Glomerular endothelial cell (primary cell): ENCODE data around the gene TDRD12. TPM values are rescaled to one million over a fixed set of nuclear protein-coding genes. Genes with fewer than 3 reads are reported as not detected.
A peak's percentile ranks its signal among the peaks of the same experiment; 100 is the strongest.

Experiments used
- DNase-seq: peaks from one replicate; pipeline ENCODE4 v3.0.0-alpha.2; 2011; ENCODE audit warnings: low read depth, low spot score; ENCODE audit errors: extremely low read depth
- total RNA-seq: library from RNA; depleted of rRNA; stranded (reverse); fragments of >200 nt; gene quantifications from 2 replicates; pipeline ENCODE4 v1.2.3, GENCODE V29; 2015

Gene TDRD12, protein sequence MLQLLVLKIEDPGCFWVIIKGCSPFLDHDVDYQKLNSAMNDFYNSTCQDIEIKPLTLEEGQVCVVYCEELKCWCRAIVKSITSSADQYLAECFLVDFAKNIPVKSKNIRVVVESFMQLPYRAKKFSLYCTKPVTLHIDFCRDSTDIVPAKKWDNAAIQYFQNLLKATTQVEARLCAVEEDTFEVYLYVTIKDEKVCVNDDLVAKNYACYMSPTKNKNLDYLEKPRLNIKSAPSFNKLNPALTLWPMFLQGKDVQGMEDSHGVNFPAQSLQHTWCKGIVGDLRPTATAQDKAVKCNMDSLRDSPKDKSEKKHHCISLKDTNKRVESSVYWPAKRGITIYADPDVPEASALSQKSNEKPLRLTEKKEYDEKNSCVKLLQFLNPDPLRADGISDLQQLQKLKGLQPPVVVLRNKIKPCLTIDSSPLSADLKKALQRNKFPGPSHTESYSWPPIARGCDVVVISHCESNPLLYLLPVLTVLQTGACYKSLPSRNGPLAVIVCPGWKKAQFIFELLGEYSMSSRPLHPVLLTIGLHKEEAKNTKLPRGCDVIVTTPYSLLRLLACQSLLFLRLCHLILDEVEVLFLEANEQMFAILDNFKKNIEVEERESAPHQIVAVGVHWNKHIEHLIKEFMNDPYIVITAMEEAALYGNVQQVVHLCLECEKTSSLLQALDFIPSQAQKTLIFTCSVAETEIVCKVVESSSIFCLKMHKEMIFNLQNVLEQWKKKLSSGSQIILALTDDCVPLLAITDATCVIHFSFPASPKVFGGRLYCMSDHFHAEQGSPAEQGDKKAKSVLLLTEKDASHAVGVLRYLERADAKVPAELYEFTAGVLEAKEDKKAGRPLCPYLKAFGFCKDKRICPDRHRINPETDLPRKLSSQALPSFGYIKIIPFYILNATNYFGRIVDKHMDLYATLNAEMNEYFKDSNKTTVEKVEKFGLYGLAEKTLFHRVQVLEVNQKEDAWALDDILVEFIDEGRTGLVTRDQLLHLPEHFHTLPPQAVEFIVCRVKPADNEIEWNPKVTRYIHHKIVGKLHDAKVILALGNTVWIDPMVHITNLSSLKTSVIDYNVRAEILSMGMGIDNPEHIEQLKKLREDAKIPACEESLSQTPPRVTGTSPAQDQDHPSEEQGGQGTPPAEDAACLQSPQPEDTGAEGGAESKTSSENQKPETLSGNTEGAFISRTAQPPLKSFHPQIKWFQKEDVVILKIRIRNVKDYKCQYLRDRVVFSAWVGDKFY (N-terminal part only)
- 0.23 and 0.29 TPM in 2 replicates for total RNA-seq

- DNase-seq, result no peak
Measured at GRCh38 chr19:32719611-32720059, at the start of gene TDRD12. Gene TDRD12 (plus strand): TSS chr19:32719767. CDS start chr19:32720073, 306 bp downstream.

- no peak for DNase-seq
Measured at GRCh38 chr19:32671883-32672593, 47.5 kb upstream of the TDRD12 start.

DNA sequence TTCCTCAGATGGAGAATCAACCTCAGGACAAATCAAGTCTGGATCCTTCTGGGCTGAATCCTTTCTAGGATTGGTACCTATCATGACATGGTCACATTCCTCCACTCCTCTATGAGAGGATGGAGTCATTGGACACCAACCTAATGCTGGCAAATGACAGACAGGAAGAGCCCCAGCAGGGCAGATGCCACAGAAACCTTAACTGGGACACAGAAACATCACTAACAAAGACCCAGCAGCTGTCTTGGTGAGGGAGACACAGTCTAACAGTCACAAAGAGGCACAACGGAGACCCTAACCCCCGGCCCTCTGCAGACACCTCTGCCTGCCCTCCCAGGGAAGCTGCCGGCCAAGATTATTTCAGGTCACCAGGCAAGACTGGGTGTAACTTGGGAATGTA is 46.7 kb upstream of the TDRD12 start:
- DNase-seq, result no peak

- no peak for DNase-seq
Measured at GRCh38 chr19:32673573-32673972, 46.0 kb upstream of the TDRD12 start.

DNA sequence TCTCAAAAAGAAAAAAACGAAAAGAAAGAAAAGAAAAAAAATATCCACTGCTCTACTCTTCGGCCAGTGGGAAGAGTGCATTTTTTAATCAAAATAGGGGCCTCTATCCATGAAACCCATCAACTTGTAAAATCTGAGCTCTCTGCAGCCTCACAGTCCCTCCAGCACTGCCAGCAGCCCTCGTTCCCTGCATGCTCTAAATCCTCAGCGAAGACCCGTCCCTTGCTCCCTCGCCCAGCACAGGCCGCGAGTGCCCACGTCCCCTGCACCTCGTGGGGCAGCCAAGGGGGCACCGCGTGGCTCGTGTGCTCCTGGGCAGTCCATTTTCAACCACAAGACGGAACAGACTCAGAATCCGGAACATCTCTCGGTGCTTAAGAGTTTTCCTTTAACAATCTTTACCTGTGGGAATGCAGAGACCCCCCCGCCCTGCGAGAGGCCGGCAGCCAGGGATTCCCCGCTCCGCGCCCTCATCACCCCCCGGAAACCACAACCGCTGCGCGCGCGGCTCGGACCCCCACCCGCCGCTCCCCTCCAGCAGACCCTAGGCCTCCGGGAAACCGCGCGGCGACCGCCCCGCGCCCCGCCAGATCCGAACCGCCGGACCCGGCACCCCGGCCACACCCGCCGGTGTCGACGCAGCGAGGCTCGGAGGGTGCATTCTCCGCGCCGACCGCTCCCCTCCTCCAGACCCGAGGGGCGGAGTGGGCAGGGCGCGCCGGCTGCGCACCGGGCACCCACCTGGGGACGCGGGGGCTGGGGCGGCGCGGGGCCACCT is 45.2 kb upstream of the TDRD12 start:
- no peak for DNase-seq

- peak; percentile 75 for DNase-seq
Measured at GRCh38 chr19:32674931-32675719, 44.4 kb upstream of the TDRD12 start, which contains the start of gene ANKRD27. Gene ANKRD27 (minus strand): TSS chr19:32675180. CDS start chr19:32659015, 16,165 bp downstream.

GRCh38 chr19:32675720-32676185 is 43.8 kb upstream of the TDRD12 start, which contains the start of gene RGS9BP:
Gene RGS9BP (plus strand): TSS chr19:32675848. CDS start chr19:32676264, 416 bp downstream.
- DNase-seq, result no peak

GRCh38 chr19:32676186-32676894 is 43.2 kb upstream of the TDRD12 start:
- no peak for DNase-seq

DNA sequence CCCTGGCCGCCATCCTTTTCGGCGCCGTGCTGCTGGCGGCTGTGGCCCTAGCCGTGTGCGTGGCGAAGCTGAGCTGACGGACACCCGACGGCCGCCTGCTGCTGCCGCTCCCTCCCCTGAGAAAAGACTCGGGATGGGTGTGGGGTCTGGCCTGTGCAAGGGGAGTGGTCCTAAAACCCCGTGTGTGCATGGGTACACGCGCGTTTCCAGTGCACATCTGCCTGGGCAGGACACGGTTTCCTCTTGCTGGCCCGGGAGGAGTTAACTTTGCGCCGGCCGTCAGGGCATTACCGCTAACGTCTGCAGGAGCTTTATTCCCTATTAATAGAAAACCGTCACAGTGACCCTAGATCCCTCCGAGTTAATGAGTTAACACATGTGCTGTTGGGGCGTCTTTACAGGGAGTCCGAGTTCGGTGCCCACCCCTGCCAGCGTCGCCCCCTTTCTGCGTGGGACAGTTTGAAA is 42.6 kb upstream of the TDRD12 start:
- no peak for DNase-seq

- no peak for DNase-seq
Measured at GRCh38 chr19:32677657-32678056, 41.9 kb upstream of the TDRD12 start.

DNA sequence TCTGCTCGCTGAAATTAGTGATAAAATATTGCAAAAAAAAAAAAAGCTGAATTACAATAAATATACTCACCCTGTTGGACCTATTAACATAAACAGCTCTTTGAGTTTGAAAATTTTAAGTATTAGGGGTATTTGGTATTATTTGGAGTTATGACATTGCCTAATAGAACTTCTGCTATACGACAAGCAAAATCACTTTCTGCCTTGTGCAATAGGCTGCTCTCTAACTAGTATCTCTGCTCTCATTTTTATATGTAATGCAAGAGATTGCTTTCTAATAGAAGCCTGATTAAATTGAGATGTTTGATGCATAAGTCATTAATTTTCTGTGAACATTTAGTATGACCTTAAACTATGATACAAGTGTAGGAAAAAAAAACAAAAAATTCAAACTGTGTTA is 38.6 kb upstream of the TDRD12 start:
- no peak for DNase-seq

DNA sequence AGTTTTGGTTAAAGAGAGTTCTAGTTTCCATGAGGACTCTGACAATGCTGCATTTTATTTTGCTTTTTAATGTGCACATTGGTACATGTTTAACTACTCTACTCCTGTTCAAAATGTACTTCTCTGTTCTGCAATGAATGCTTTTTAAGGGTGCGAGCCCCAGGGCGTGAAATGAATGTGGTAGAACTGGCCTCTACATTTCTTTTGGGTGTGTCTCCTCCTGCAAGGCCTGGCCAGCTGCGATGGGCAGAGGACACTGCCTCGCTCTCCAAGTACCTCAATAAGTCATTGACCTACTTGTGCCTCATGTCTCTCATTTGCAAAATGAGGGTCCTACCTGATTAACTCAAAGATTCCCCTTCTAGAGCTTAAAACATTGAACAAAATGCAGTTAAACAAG is 37.2 kb upstream of the TDRD12 start:
- no peak for DNase-seq

GRCh38 chr19:32686847-32687475 is 32.6 kb upstream of the TDRD12 start:
- no peak for DNase-seq

- DNase-seq, result no peak
Measured at GRCh38 chr19:32687681-32688080, 31.9 kb upstream of the TDRD12 start.

DNA sequence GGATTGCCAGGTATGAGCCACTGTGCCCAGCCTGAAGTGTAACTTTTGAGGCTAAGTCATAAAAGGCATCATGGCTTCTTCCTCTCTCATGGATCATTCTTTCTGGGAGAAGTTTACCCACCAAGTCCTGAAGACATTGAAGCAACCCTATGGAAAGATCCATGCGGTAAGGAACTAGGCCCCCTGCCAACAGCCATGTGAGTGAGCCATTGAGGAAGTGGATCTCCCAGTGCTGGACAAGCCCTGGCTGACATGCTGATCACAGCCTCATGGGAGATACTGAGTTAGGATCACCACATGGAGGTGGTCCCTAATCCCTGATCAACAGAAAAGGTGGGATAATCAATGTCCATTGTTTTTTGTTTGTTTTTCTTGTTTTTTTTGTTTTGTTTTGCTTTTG is 31.3 kb upstream of the TDRD12 start:
- no peak for DNase-seq

DNA sequence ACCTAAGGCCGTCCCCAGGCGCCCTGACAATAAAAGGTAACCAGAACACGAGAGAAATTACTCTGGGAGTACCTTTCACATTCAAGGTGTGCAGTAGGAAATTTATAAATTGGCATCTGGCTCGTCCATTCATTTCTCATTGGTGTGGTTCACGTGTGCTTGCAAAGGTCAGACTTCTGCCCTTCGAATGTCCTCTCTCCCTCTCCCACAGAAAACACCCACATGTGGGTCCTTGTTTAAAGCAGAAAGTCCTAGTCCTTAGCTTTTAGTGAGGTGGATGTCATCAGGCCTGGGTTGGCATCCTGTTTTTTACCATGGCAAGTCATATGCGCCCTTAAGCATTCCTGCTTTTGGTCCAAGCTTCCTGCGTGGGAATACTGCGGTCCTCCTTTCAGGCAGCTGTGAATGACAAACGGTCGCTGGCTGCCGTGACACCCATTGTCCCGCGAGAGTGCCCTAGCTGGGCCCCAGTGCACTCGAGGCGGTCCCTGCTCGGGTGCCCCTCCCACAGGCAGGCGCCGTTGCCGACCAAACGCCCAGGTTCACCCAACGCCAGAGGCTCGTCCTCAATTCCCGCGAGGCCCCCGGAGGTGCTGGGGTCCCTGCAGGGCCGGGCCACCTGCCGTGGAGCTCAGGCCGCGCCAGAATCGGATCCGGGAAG is 28.1 kb upstream of the TDRD12 start, which contains the start of gene NUDT19:
Gene NUDT19 (plus strand): TSS at position 531 of the 661 bp plus-strand sequence. CDS start 140 bp downstream, outside the sequence.
- DNase-seq, result no peak
